Measurements from ENCODE around the gene FAM174B.

Gene FAM174B

GRCh38 chr15:92600856-92601255 is 54.7 kb downstream of the FAM174B start:
- no peak for DNase-seq (ENCODE audit: low read depth)

DNA sequence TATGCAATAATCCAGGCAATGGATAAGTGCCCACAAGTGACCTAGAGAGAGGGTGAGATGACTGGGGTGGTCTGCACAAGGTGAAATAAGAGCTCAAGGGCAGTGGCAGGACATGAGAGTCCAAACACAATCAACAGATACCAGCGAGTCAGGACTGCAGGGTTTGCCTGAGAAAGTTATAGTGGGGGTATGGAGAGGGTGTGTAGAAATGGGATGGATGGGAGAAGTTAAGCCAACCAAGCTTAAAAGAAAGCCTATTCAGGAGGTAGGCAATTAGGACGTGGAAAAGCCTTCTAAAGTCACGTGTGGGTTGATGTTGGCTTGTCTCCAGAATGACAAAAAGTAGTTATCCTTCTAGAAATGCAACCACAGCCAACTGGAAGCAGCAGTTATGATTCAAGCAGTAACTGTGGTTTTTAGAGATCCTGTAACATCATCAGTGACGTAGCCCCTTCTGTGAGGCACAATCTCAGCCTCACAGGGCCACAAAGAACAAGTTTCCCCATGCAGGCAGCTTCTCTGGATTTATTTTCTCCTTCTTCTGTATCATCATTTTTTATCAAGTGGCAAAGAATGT is 56.1 kb downstream of the FAM174B start:
- no peak for DNase-seq (ENCODE audit: low read depth)

DNA sequence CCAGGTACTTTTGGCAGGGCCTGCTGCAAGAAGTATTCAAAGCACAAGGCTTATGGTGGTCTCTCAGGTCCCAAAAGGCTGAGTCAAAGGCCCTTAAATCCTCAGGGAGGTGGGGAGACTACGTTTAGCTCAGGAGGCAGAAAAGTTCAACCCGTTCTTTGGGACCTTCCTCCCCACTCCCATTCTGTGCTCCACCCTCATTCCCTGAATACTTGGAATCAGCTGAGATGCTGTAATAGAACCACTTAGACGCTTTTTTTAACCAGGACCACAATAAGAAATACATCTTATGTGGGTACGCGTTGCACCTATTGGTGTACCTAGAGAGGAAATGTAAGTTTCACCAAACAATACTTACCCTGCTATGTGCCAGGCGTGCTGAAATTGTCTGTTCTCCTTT is 58.0 kb downstream of the FAM174B start:
- no peak for DNase-seq (ENCODE audit: low read depth)

DNA sequence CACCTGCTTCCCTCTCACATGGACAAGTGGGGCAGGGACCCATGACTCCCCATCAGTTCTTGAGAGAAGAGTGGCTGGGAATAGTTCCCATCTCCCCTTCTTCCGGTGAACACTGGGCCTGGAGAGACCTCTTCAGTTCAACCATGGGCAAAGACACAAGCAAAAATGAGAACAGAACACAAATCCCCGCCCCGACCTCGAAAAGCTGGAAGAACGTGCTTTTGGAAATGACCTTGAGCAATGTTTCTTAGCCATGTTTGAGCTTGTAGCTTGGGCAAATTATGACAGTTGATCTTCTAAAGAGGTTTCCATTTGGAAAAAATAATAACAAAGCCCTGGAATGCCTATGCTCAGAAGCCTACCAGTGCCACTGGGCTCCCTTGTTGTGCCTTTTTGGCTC is 59.0 kb downstream of the FAM174B start:
- DNase-seq (ENCODE audit: low read depth): no peak

GRCh38 chr15:92595506-92596381 is 59.8 kb downstream of the FAM174B start:
- DNase-seq (ENCODE audit: low read depth): no peak

GRCh38 chr15:92591275-92591674 is 64.3 kb downstream of the FAM174B start:
- no peak for DNase-seq (ENCODE audit: low read depth)

GRCh38 chr15:92586966-92587365 is 68.6 kb downstream of the FAM174B start:
- no peak for DNase-seq (ENCODE audit: low read depth)

DNA sequence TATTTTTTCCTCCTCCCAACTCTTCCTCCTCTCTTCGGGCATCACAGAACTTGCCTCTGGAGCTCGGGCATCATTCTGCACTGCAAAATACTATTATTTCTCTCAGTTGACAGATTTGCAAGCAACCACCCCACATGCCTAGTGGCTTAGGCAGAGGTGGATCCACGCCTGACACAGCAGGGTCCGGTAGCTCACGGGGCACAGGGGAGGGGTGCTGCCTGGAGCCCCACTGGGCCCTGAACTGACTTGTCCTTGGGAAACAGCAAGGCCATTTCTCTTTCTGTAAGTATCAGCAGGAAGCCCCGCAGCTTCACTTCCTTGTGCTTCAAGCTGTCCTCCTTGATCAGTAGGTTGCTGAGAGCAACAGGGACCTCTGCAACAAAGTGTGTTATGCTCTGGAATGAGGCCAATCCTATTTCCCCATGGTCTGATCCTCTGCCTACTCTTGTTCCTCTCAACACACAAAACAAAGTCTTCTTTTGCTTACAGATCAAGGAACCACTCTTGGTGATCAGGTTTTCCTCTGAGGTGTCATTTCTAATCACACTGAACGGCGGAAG is 69.1 kb downstream of the FAM174B start:
- no peak for DNase-seq (ENCODE audit: low read depth)

DNA sequence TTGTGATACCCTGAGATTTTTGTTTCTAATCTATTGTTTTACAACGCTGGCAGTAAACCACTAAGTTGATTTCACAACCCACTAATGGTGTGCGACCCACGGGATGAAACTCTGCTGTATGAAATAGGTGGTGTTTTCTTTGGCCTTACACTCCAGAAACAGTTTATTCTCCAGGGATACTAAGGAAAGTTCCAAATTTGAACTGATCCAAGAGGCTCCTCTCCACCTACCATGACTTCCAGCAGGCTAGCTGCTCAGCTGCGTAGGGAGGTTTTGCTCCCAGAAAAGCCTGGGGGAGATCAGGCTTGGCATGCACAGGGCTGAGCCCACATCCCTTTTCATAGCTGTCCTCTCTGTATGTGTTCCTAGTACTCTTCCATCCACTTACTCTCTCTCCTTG is 71.5 kb downstream of the FAM174B start:
- DNase-seq (ENCODE audit: low read depth): no peak

GRCh38 chr15:92583096-92584034 is 72.2 kb downstream of the FAM174B start:
- no peak for DNase-seq (ENCODE audit: low read depth)

GRCh38 chr15:92582206-92582605 is 73.4 kb downstream of the FAM174B start:
- no peak for DNase-seq (ENCODE audit: low read depth)

DNA sequence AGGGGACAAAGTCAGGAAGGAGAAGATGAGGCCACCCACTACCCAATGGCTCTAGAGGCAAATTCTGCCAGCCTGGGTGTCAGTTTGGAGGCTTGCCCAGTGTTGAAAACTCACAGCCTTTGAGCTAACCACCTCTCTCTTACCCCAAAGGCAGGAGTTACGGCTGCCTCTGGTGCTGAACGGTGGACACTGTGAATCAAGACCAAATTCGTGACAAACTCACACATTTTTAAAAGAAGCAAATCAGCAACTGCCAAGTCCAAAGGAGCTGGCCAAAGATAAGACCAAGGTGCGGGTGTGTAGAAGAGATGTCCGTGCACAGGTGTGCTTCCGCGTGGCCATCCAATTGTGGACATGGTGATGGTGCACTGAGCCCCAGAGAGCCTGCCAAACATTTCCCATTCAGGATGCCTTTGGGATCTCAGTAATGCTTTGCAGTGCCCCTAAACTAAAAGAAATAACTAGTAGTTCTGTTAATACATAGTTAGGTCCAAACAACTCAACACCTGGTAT is 74.6 kb downstream of the FAM174B start:
- no peak for DNase-seq (ENCODE audit: low read depth)

- no peak for DNase-seq (ENCODE audit: low read depth)
Measured at GRCh38 chr15:92580521-92580920, 75.1 kb downstream of the FAM174B start.

- DNase-seq (ENCODE audit: low read depth): no peak
Measured at GRCh38 chr15:92579931-92580470, 75.6 kb downstream of the FAM174B start.

GRCh38 chr15:92579486-92579885 is 76.1 kb downstream of the FAM174B start:
- DNase-seq (ENCODE audit: low read depth): no peak

- DNase-seq (ENCODE audit: low read depth): no peak
Measured at GRCh38 chr15:92578096-92578835, 77.3 kb downstream of the FAM174B start.

DNA sequence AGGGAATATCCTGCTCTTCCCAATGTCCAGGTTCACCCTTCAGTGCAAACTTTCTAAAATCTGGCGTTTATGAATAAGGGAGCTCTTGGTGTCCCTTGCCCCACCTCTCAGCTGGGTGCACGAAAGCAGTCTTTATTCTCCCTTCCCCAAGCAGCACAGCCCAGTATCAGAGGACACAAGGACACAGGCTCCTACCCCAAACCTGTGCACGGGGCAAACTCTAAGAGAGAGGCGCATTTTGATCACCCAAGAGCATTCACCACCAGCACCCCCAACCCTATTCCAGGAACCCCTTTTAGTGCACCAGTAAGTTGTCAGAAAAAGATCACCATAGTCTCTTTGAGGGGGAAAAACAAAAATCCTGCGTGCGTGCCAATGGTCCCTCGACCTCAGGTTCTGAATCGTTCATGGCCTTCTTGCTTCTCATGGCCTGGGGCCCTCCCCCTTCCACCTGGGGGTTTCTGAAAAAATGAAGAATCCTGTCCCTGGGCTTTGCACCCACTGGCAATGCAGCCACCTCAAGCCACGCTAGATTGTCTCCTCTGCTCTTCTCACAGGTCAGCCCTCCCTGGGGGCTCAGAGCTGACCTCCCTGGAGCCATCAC is 78.9 kb downstream of the FAM174B start:
- DNase-seq (ENCODE audit: low read depth): no peak

- DNase-seq (ENCODE audit: low read depth): no peak
Measured at GRCh38 chr15:92574566-92574965, 81.0 kb downstream of the FAM174B start.

GRCh38 chr15:92574161-92574560 is 81.4 kb downstream of the FAM174B start:
- no peak for DNase-seq (ENCODE audit: low read depth)

DNA sequence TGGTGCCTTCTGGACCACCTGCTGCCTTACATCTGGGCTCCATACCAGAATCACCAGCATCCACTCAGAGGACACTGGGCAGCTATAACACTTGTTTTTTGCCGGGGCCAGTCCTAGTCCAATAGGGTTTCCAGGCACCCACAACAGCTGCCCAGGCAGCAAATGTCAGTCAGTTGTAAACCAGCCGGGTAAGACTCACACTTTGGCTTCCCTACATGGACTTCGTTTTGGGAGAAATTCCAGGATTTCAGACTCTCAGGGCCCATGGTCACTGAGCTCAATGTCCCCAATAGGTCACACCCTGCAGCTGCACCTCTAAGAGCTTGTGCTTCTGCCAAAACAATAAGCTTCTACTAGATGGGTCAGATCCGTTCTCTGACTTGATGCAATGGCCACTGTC is 83.8 kb downstream of the FAM174B start:
- DNase-seq (ENCODE audit: low read depth): no peak

DNA sequence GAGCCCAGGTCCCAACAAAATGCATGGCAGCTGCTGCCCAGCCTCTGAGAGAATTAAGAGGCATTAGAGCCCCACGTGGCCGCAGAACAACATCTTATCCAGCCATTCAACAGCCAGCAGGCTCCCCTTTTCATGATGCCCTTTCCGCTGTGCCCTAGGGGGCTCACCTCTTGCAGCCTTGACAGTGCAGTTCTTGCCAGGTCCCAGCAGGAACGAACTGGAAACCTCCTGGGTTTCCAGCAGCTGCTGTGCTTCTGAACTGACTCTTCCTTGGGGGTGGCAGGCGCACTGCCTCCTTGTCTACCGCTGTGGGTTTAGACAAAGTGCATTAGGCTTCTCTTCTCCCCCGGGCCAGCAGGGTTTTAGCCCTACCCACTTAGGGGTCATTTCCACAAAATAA is 85.2 kb downstream of the FAM174B start:
- DNase-seq (ENCODE audit: low read depth): no peak

All from T follicular helper cell (primary cell).